Measurements from ENCODE around the gene DDX23.

Gene DDX23

DNA sequence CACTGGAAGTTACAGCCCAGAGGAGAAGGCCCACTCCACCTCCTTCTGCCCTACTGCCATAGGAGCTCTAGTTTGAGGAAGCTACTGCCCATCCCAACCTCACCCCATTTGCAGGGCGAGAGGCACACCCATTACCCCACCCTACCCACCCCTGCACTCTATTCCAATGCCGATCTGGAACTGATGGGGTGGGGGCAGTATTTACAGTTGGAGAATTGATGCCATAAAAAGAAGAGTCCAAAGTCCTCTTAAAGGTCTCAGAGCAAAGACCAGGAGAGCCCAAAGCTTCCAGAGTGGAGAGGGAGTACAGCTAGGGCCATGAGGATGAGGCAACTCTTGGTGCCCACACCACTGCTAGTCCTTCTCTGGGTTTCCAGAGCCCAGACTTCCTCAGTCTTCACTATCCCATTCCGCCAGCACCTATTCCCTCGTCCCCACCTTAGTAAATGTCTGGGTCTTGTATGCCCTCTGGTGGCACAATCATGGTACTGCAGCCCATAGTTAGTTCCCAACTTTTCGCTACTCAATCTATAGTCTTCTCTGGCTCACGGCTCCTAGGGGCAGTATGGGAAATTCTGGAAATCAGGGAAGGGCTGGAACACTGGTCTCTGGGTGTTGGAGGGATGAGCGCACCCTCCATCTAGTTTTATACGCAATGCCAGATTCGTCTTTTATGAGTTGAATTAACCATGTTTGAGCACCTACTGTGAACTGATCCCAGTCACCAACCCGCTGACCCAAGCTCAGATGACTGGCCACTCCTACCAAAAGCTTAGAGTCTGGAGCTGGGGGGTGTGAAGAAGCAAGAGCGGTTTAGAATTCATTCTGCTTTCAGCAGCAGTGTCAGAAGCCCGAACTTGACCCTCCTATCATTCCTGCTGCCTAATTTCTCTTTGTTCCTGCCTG, 56.2 kb downstream of the DDX23 start:
- Histone ChIP-seq H3K4me1 (ENCODE audit: control insufficient read depth, insufficient read depth, low read length, poor library complexity, severe bottlenecking) (no peaks in the 10 kb centered on the region), H3K27ac (ENCODE audit: low read depth, low read length, severe bottlenecking) (no peak overlapping the region), H3K9me3 (ENCODE audit: control insufficient read depth, low read length) (no peaks in the 10 kb centered on the region), H3K4me3 (ENCODE audit: extremely low read depth, insufficient read depth, low read length, poor library complexity, severe bottlenecking) (no peak overlapping the region), H3K36me3 (ENCODE audit: control insufficient read depth, insufficient read depth, low read length) (no peaks in the 10 kb centered on the region)
- 30 to 37% methylated on average over 5 to 7 of the region's 12 CpGs for whole genome bisulfite sequencing, 2 experiments (ENCODE audit: insufficient coverage in 2 of 2)

DNA sequence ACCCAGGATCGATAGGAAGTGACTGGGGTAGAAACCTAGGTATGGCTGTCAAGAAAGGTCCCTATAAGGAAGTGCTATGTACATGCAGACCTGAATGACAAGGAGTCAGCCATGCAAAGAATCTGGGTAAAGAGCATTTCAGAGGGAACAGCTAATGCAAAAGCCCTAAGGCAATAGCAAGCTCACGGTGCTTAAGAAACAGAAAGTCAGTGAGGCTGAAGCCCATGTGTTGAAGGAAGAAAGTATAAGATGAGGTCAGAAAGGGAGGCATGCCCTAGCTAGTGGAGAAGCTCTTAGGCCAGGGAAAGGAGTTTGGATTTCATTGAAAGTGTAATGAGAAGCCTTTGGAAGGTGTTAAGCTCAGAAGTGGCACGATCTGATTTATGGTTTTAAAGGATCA, 57.1 kb downstream of the DDX23 start:
- Histone ChIP-seq H3K36me3 (ENCODE audit: control insufficient read depth, insufficient read depth, low read length) (no peaks in the 10 kb centered on the region), H3K9me3 (ENCODE audit: control insufficient read depth, low read length) (no peaks in the 10 kb centered on the region), H3K4me1 (ENCODE audit: control insufficient read depth, insufficient read depth, low read length, poor library complexity, severe bottlenecking) (no peaks in the 10 kb centered on the region), H3K4me3 (ENCODE audit: extremely low read depth, insufficient read depth, low read length, poor library complexity, severe bottlenecking) (no peak overlapping the region), H3K27ac (ENCODE audit: low read depth, low read length, severe bottlenecking) (no peak overlapping the region)
- 57 to 60% methylated on average over 3 of the region's 3 CpGs for WGBS, 2 experiments (ENCODE audit: insufficient coverage in 2 of 2)

DNA sequence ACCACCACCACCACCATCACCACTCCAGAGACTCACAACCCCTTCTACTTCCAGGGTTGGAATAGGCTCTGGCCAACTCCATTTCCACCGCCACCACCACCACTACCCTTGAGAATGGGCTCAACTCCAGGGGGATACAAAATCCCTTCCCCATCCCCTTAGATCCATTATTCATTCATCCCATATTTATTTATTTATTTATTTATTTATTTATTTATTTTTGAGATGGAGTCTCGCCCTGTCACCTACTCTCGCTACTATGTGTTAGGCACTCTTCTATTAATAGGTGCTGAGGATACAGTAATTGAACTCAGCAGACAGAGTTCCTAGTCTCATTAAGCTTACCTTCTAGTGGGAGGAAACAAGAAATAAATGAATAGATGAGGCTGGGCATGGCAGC, 58.3 kb downstream of the DDX23 start:
- Histone ChIP-seq H3K9me3 (ENCODE audit: control insufficient read depth, low read length) (no peaks in the 10 kb centered on the region), H3K27ac (ENCODE audit: low read depth, low read length, severe bottlenecking) (no peak overlapping the region), H3K36me3 (ENCODE audit: control insufficient read depth, insufficient read depth, low read length) (no peaks in the 10 kb centered on the region), H3K4me3 (ENCODE audit: extremely low read depth, insufficient read depth, low read length, poor library complexity, severe bottlenecking) (no peak overlapping the region), H3K4me1 (ENCODE audit: control insufficient read depth, insufficient read depth, low read length, poor library complexity, severe bottlenecking) (no peaks in the 10 kb centered on the region)
- 100% methylated on average over 1 of the region's 3 CpGs; no CpG with 5 or more reads in 1 of the 2 experiments for WGBS, 2 experiments (ENCODE audit: insufficient coverage in 2 of 2)

DNA sequence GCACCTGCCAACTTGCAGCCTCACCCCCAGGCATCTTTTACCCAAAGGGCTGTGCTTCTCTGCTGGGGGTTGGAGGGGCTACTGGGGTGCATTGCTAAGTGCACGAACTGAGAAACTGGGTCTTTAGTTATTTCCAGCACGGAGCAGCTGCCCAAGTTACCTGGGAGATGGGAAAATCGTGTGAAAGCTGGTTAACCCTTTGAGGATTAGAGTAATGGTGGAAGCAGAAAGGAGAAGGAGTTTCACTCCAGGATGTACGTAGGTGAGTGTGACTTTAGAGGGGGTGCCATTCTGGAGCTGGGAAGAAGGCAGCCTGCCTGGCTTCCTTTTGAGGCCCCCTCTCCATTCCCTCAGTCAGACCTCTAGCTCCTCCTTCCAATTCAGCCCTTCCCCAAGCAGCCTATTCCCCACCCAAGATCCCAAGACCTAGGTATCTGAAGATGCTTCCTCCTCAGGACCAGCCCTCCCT, 62.1 kb downstream of the DDX23 start:
- H3K27ac ChIP-seq (ENCODE audit: low read depth, low read length, severe bottlenecking), result no peak overlapping the region
- H3K4me1 ChIP-seq (ENCODE audit: control insufficient read depth, insufficient read depth, low read length, poor library complexity, severe bottlenecking), result peaks cover 7% of the 10 kb centered on the region
- no peaks in the 10 kb centered on the region for H3K9me3 ChIP-seq (ENCODE audit: control insufficient read depth, low read length)
- 13% methylated on average over 3 of the region's 4 CpGs for WGBS, 2 experiments (ENCODE audit: insufficient coverage in 2 of 2)
- peak overlapping the region; percentile 79 for H3K4me3 ChIP-seq (ENCODE audit: extremely low read depth, insufficient read depth, low read length, poor library complexity, severe bottlenecking)
- H3K36me3 ChIP-seq (ENCODE audit: control insufficient read depth, insufficient read depth, low read length), result no peaks in the 10 kb centered on the region

DNA sequence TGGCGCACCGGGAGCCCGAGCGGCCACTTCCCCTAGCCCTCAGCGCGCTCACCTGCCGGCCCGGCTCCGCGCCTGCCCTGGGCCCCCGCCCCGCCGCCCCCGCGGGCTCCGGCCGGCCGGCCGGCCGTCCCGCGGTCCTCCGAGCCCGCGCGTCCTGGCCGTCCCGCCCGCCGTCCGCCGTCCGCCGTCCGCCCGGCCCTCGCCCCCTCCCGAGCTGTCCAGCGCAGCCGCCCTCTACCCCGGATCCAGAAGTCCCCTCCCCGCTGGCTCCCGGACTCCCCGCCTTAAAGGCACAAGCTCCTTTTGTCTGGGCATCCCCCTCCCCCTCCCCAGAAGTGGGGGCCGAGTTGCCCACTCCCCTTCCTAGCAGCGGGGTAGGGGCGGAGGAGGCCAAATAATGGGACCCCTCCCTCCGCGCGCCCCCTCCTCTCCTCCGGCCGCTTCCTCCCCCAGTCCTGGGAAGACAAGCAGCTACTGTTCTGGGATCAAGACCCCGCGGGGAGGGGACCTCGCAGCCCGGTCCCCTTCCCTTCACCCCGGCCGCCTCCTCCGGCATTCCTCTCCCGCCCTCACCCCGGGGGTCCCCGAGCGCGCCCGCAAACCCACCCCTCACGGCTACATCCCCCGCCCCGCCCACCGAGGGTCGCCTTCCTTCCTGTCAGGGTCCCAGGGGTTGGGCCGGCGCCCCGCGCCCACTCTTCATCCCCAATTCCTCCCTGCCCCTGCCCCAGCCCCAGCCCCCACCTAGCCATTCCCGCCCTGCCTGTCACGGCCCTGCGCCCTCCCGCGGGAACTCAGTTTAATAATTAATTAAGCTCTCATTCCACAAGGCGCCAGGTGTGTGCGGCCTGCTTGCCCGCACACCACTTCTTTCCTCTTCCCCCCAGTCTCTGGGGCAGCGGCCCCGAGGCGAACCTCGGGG, 62.8 kb downstream of the DDX23 start, which contains the start of gene ADCY6:
TSS of gene ADCY6 (minus strand) at position 236 of the 922 bp plus-strand sequence. CDS start 5,655 bp downstream, outside the sequence.
- Histone ChIP-seq H3K27ac (ENCODE audit: low read depth, low read length, severe bottlenecking) (peak within 1 kb of the TSS; percentile 53), H3K4me3 (ENCODE audit: extremely low read depth, insufficient read depth, low read length, poor library complexity, severe bottlenecking) (peak within 1 kb of the TSS; percentile 79), H3K36me3 (ENCODE audit: control insufficient read depth, insufficient read depth, low read length) (no peaks in the 10 kb centered on the region), H3K4me1 (ENCODE audit: control insufficient read depth, insufficient read depth, low read length, poor library complexity, severe bottlenecking) (peaks cover 7% of the 10 kb centered on the region), H3K9me3 (ENCODE audit: control insufficient read depth, low read length) (no peaks in the 10 kb centered on the region)
- WGBS, 2 experiments (ENCODE audit: insufficient coverage in 2 of 2), result 1% methylated on average over 46 to 50 of the region's 86 CpGs

DNA sequence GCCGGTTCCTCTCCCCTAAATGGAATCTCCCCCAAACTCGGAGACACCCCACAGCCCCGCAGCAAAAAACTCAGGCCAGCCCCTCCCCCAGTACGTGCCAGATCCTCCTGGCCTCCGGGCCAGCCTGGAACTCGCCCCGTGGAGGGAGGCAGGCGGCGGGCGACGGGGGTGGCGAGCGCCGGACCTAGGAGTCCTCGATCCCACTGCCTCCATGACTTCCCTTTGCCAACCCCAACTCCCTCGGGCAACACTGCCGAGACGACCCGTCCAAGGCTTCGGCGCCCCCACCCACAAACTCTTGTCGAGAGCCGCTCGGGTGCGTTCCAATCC, 63.5 kb downstream of the DDX23 start:
- 0% methylated on average over 6 to 7 of the region's 25 CpGs for WGBS, 2 experiments (ENCODE audit: insufficient coverage in 2 of 2)
- Histone ChIP-seq H3K36me3 (ENCODE audit: control insufficient read depth, insufficient read depth, low read length) (no peaks in the 10 kb centered on the region), H3K4me1 (ENCODE audit: control insufficient read depth, insufficient read depth, low read length, poor library complexity, severe bottlenecking) (peaks cover 7% of the 10 kb centered on the region), H3K27ac (ENCODE audit: low read depth, low read length, severe bottlenecking) (no peak overlapping the region), H3K9me3 (ENCODE audit: control insufficient read depth, low read length) (no peaks in the 10 kb centered on the region), H3K4me3 (ENCODE audit: extremely low read depth, insufficient read depth, low read length, poor library complexity, severe bottlenecking) (peak overlapping the region; percentile 79)

DNA sequence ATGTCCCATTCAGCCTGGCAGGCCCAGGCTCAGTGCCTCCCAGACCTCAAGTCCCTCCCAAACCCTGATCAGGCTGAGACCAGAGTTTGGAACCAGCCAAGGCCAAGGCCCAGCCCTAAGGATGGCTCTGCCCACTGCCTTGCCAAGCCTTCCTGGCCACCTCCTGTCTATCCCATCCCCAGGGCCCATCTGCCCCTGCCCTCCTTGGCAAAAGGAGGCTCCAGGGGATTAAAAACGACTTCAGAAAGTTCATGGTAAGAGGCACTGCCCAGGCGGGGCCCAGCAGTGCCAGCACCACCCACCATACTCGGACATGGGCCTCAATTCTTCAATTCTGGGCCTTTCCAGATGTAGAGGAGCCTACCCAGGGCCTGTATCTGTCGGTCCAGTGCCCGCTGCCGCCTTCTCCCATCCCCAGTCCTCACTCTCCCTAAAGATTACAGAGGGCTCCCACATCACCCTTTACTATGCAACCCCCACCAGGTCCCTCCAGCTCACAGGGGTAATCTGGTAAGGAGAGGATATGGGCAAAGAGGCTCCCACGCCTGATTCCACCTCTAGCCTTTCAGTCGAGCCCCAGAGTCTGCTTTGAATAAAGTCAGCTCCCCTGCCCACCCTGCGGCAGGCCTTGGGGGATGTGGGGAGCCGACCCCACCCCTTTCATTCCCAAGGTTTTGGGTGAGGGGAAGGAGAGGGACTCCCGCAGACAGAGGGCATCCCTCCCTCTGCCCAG, 64.0 kb downstream of the DDX23 start:
- Histone ChIP-seq H3K9me3 (ENCODE audit: control insufficient read depth, low read length) (no peaks in the 10 kb centered on the region), H3K27ac (ENCODE audit: low read depth, low read length, severe bottlenecking) (no peak overlapping the region), H3K36me3 (ENCODE audit: control insufficient read depth, insufficient read depth, low read length) (no peaks in the 10 kb centered on the region), H3K4me1 (ENCODE audit: control insufficient read depth, insufficient read depth, low read length, poor library complexity, severe bottlenecking) (peaks cover 7% of the 10 kb centered on the region), H3K4me3 (ENCODE audit: extremely low read depth, insufficient read depth, low read length, poor library complexity, severe bottlenecking) (peak overlapping the region; percentile 79)
- WGBS, 2 experiments (ENCODE audit: insufficient coverage in 2 of 2), result 27 to 39% methylated on average over 4 to 5 of the region's 11 CpGs

DNA sequence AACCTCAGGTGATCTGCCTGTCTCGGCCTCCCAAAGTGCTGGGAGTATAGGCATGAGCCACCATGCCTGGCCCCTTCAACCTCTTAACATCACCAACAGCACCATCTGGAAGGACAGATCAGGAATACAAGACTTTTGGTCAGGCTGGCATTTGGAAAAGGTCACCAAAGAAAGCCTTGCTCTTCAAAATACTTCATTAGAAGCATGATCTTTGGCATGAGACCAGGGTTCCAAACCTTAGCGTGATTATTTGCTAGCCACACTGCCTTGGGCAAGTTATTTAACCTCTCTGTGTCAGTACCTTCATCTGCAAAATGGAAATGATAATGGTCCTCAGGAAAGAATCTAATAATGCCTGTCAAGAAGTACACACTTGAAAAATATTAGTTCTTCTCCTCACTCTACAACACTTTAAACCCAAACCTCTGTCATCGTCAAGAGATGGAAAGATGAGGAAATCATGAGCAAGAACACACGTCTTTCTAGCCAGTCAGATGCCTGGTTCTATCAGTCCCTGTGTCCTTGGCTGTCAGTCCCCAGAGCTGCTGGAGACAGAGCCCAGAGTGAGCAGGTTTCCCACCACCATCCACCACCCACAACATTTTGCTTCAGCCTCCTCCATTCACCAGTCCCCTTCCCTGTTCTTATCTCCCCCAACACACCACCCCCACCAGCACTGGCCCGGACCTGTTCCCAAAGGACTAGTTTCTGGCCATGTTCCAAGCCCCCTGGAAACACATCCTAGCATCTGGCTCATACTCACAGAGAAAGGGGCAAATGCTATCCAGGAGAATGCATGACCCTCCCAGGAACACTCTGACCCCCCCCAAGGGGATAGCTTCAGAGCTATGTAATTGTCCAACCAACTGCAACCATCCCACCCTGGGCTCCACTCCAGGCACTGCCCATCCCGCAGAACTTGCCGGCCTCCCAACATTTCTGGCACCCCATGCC, 65.1 kb downstream of the DDX23 start:
- Histone ChIP-seq H3K4me3 (ENCODE audit: extremely low read depth, insufficient read depth, low read length, poor library complexity, severe bottlenecking) (peak overlapping the region; percentile 79), H3K4me1 (ENCODE audit: control insufficient read depth, insufficient read depth, low read length, poor library complexity, severe bottlenecking) (peaks cover 7% of the 10 kb centered on the region), H3K9me3 (ENCODE audit: control insufficient read depth, low read length) (no peaks in the 10 kb centered on the region), H3K27ac (ENCODE audit: low read depth, low read length, severe bottlenecking) (no peak overlapping the region), H3K36me3 (ENCODE audit: control insufficient read depth, insufficient read depth, low read length) (peaks cover 6% of the 10 kb centered on the region)
- WGBS, 2 experiments (ENCODE audit: insufficient coverage in 2 of 2), result 94 to 97% methylated on average over 5 to 7 of the region's 7 CpGs

DNA sequence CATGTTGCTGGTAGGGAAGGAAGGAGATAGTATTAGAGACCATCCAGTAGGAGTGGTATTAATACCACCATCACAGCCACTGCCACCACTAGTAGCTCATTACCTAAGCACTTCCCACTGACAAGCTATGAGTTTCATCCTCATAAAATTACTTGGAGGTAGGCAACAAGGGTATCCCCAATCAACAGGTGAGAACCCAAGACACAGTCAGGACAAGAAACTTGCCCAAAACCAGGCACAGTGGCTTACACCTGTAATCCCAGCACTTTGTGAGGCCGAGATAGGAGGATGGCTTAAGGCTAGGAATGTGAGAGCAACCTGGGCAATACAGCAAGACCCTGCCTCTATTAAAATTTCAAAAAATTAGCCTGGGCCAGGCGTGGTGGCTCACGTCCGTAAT, 68.5 kb downstream of the DDX23 start:
- no peak overlapping the region for H3K27ac ChIP-seq (ENCODE audit: low read depth, low read length, severe bottlenecking)
- H3K9me3 ChIP-seq (ENCODE audit: control insufficient read depth, low read length), result no peaks in the 10 kb centered on the region
- H3K4me3 ChIP-seq (ENCODE audit: extremely low read depth, insufficient read depth, low read length, poor library complexity, severe bottlenecking), result no peak overlapping the region
- peaks cover 21% of the 10 kb centered on the region for H3K4me1 ChIP-seq (ENCODE audit: control insufficient read depth, insufficient read depth, low read length, poor library complexity, severe bottlenecking)
- H3K36me3 ChIP-seq (ENCODE audit: control insufficient read depth, insufficient read depth, low read length), result peaks cover 9% of the 10 kb centered on the region
- WGBS, 2 experiments (ENCODE audit: insufficient coverage in 2 of 2), result 80 to 95% methylated on average over 1 to 3 of the region's 4 CpGs
